Lower leg skin (tissue), 3 donors: ENCODE data around the gene PAGE2B.

Experiments
- CTCF ChIP-seq, 3 donors: fragments of 450-650 bp; IDR thresholded peaks; one replicate each; pipeline ENCODE4 v1.5.1; 2016; ENCODE audit warnings: antibody characterized with exemption in 3 of 3, mild to moderate bottlenecking in 3 of 3, moderate library complexity in 2 of 3
- POLR2A ChIP-seq, 2 donors: fragments of 450-650 bp; IDR thresholded peaks; one replicate each; pipeline ENCODE4 v1.6.1; 2016 to 2017; ENCODE audit warnings: antibody characterized with exemption in 2 of 2, mild to moderate bottlenecking in 1 of 2, moderate library complexity in 1 of 2

GRCh38 chrX:55030271-55031205 is 44.3 kb upstream of the PAGE2B start, which contains the start of gene ALAS2:
- TF ChIP-seq CTCF (IDR thresholded peaks at IDR 0.05) = no peak
- TF ChIP-seq POLR2A (IDR thresholded peaks at IDR 0.05) = no peak
